Measurements from ENCODE around the gene MINAR1. TPM values are rescaled to one million over a fixed set of nuclear protein-coding genes. Genes with fewer than 3 reads are reported as not detected.

The MINAR1 gene
- polyA plus RNA-seq, 1 donor from 2014 or later = 0.08 TPM

DNA sequence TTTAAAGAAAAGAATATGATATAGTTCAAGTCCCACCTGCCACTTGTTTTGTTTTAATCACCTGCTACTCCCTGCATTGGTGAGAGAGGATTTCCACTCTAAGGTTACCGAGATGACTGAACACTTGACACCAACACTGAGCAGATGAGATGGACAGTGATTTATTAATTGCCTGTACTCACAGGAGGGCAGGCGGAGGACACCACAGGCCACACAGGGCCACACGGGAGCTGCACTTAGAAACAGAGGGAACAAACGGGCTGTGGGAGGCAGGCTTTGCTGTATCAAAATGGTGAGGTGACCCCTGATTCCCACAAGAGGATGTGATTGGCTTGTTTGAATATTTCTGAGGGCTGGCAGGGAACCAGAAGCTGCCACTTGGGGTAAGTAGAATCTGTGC is 10.8 kb downstream of the MINAR1 start:
- no peak overlapping the region for H3K4me3 Mint-ChIP-seq

DNA sequence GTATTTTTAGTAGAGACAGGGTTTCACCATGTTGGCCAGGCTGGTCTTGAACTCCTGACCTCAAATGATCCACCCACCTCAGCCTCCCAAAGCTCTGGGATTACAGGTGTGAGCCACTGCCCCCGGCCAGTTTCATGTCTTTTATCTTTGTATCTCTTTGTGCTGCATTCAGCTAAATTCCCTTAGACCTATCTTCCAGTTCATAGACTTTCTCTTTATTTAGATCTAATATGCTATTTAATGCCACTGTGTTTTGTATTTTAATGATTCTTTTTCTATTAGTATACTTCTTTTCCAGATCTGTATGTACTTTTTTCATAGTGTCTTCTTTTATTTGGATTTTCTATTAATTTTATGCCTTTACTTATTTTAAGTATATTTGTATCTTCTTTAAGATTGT is 14.9 kb downstream of the MINAR1 start:
- H3K27ac Mint-ChIP-seq = no peak overlapping the region

More for the DNA sequence above, 10.8 kb downstream of the MINAR1 start:
- Mint-ChIP-seq H3K27me3 (peaks cover 1% of the 10 kb centered on the region), H3K27ac (no peak overlapping the region), H3K9me3 (peaks cover 0 to 9% (median 2%) of the 10 kb centered on the region in 3 donors), H3K36me3 (no peaks in the 10 kb centered on the region), H3K4me1 (no peaks in the 10 kb centered on the region)

DNA sequence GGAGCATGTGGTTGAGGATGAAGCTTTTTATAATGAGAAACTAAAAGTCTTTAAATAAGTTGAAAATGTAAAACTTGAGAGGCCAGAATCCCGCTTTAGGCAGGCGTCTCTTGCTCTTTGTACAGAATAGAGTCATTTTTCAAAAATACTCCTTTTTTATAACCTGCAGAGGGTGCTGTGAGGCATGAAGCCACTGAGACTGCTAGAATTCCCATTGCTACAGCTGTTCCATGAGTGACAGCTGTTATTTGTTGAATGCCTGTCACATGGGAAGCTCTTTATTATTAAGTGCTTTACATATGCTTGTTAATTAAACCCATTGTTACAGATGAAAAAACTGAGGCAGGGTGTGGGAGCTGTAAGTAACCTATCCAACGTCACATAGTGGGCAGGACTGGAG is 18.5 kb downstream of the MINAR1 start:
- H3K4me1 Mint-ChIP-seq = no peaks in the 10 kb centered on the region
- no peak overlapping the region for H3K4me3 Mint-ChIP-seq
- no peak overlapping the region for H3K27ac Mint-ChIP-seq
- peaks cover 1 to 9% (median 2%) of the 10 kb centered on the region in 3 donors for H3K9me3 Mint-ChIP-seq
- H3K36me3 Mint-ChIP-seq = no peaks in the 10 kb centered on the region
- peaks cover 4% of the 10 kb centered on the region for H3K27me3 Mint-ChIP-seq

More for the DNA sequence above, 14.9 kb downstream of the MINAR1 start:
- Mint-ChIP-seq H3K4me1 (no peaks in the 10 kb centered on the region), H3K27me3 (peaks cover 4% of the 10 kb centered on the region), H3K36me3 (no peaks in the 10 kb centered on the region), H3K9me3 (peaks cover 0 to 9% (median 4%) of the 10 kb centered on the region in 3 donors), H3K4me3 (no peak overlapping the region)

DNA sequence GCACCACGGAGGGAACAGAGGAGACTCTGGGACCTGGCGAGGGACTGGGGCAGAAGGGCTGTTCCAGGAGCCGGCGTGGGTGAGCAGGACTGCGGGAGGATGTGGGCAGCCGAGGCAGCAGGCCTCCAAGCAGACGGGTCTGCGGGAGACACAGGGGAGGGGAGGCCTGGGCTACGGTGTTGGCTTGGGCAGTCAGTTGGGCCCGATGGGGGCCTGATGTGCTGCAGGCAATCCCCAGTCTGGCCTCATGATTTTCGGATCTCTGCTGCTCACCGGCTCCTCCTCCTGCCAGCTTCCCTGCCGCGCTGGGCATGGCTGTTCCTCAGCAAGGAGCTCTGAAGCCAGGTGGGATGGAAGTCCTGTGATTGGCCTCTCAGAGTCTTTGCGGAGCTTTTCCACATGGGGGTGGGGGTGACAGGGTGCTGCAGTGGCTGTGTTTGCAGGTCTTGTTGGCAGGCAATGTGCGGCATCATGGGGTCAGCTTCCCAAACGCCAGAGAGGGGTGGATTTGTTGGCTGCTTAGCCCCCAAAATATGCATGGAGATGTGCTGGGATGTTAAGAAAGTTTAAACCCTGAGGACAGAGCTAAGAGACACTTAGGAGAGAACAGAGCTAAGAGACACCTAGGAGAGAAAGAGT is 19.3 kb downstream of the MINAR1 start:
- Mint-ChIP-seq H3K36me3 (no peaks in the 10 kb centered on the region), H3K27ac (no peak overlapping the region), H3K4me1 (no peaks in the 10 kb centered on the region), H3K9me3 (peaks cover 1 to 3% (median 2%) of the 10 kb centered on the region in 3 donors), H3K4me3 (no peak overlapping the region), H3K27me3 (peaks cover 4% of the 10 kb centered on the region)

DNA sequence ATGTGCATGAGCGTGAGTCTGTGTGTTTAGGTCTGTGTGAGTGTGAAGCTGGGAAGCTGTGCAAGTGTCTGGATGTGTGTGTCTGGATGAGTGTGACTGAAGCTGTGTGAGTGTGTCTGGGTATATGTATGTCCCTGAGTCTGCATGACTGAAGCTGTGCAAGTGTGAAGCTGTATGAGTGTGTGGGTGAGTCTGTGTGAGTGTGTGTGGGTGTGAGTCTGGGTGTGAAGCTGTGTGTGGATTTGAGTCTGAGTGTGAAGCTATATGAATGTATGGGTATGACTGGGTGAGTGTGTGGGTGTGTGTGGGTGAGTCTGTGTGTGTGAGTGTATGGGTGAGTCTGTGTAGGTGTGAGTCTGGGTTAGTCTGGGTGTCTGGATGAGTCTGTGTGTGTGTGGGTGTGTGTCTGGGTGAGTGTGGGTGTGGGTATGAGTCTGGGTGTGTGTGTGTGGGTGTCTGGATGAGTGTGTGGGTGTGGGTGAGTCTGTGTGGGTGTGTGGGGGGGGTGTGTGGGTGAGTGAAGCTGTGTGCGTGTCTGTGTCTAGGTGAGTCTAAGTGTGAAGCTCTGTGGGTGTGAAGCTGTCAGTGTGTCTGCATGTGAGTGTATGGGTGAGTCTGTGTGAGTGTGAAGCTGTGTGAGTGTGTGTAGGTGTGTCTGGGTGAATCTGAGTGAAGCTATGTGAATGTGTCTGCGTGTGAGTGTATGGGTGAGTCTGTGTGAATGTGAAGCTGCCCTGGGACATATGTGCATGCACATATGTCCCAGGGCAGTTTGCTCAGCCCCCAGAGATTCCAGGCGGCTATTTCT is 20.3 kb downstream of the MINAR1 start:
- peaks cover 4% of the 10 kb centered on the region for H3K27me3 Mint-ChIP-seq
- no peak overlapping the region for H3K27ac Mint-ChIP-seq
- H3K9me3 Mint-ChIP-seq = peaks cover 0 to 2% (median 1%) of the 10 kb centered on the region in 3 donors
- H3K4me3 Mint-ChIP-seq = no peak overlapping the region
- no peaks in the 10 kb centered on the region for H3K4me1 Mint-ChIP-seq
- no peaks in the 10 kb centered on the region for H3K36me3 Mint-ChIP-seq

DNA sequence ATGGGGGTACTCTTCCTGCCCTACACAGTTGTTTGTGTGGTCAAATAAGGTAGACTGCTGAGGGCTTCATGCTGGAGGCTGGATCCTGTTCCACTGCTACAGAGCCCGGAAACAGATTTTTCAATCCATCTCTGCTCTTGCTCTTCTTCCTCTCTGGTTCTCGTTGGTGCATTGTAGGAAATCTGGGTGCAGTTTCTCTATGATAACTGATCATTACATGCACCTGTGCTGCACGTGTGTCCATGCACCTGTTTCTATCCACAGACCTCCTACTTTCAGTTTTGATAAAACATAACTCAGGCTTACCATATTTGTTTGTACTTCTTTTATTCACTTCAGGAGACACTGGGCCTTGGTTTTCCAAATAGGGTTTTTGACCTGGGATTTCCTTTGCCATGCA is 21.3 kb downstream of the MINAR1 start:
- Mint-ChIP-seq H3K9me3 (peaks cover 0 to 2% (median 1%) of the 10 kb centered on the region in 3 donors), H3K4me3 (no peak overlapping the region), H3K27me3 (peaks cover 2% of the 10 kb centered on the region), H3K4me1 (no peaks in the 10 kb centered on the region), H3K27ac (no peak overlapping the region), H3K36me3 (no peaks in the 10 kb centered on the region)

DNA sequence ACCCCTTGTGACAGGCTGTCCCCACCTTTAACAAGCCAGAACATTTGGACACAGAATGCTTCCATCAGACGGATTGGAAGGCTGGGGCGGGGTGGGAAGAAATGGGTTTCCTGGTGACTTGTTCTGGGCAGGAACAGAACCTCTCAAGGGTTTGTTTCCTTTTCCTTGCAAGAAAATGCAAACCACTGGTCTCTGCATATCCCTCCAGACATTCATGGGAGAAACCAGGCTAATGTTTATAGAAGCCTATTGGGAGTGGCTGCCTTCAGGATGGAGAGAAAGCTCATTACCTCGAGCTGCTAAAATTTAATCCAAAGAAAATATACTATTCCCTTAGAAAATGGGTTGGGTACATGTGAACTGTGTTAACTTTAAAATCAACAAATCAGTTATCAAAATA is 21.9 kb downstream of the MINAR1 start:
- no peak overlapping the region for H3K27ac Mint-ChIP-seq
- peaks cover 0 to 2% (median 1%) of the 10 kb centered on the region in 3 donors for H3K9me3 Mint-ChIP-seq
- H3K36me3 Mint-ChIP-seq = no peaks in the 10 kb centered on the region
- no peaks in the 10 kb centered on the region for H3K4me1 Mint-ChIP-seq
- H3K4me3 Mint-ChIP-seq = no peak overlapping the region
- peaks cover 2% of the 10 kb centered on the region for H3K27me3 Mint-ChIP-seq

DNA sequence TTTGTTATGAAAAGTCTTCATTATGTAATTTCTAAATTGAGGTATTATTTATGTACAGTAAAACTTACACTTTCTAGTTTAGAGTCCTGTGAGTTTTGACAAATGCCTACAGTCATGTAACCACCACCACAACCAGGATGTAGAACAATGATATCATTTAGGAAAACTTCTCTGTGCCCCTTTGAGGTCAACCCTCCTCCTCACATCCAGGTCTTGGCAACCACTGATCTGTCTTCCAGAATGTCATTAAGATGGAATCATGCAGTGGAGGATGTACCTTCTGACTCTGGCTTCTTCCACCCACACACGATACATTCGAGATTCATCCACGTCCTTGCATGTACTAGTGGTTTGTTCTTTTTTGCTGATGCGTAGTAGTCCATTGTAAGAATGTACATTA is 23.2 kb downstream of the MINAR1 start:
- Mint-ChIP-seq H3K36me3 (peaks cover 1% of the 10 kb centered on the region), H3K4me1 (no peaks in the 10 kb centered on the region), H3K4me3 (no peak overlapping the region), H3K27me3 (peaks cover 2% of the 10 kb centered on the region), H3K9me3 (peaks cover 0 to 1% (median 0%) of the 10 kb centered on the region in 3 donors), H3K27ac (no peak overlapping the region)

DNA sequence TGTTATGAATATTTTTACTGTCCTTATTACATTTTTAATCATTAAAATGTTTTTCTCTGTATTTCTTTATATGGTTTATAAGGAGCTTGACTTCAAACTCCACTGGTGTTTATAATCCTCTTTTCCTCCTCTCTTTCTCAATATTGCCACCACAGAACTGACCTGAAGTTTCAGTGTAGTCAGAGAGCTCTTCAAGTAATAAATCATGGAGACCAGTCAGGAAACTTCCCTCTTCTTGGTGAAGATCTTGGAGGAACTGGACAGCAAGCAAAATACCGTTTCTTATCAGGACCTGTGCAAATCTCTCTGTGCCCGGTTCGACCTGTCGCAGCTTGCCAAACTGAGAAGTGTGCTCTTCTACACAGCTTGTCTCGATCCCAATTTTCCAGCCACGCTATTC is 23.8 kb downstream of the MINAR1 start:
- Mint-ChIP-seq H3K9me3 (peaks cover 0 to 1% (median 0%) of the 10 kb centered on the region in 3 donors), H3K4me1 (no peaks in the 10 kb centered on the region), H3K4me3 (no peak overlapping the region), H3K27ac (no peak overlapping the region), H3K36me3 (peaks cover 1% of the 10 kb centered on the region), H3K27me3 (peaks cover 4% of the 10 kb centered on the region)

DNA sequence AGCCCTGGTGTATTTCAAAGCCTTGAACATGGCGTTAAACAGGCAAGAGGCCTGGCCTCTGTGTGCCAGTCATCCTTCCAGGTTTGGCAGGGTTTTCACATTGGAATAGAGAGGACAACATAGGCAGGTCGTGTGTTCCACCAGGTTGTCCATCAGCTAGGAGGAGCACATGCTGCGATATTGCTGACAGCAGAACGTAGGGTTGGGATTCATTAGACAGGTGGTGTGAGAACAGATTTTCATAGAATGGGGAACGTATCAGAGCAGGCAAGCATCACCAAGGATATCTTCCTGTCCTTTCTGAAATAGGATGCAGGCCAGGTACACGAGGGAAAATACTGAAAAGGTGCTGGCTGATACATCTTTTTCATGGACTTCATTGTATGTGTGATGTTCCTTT is 26.4 kb downstream of the MINAR1 start:
- peaks cover 0 to 1% (median 0%) of the 10 kb centered on the region in 3 donors for H3K9me3 Mint-ChIP-seq
- peaks cover 1% of the 10 kb centered on the region for H3K36me3 Mint-ChIP-seq
- H3K27ac Mint-ChIP-seq = no peak overlapping the region
- no peaks in the 10 kb centered on the region for H3K4me1 Mint-ChIP-seq
- H3K27me3 Mint-ChIP-seq = peaks cover 4% of the 10 kb centered on the region
- no peak overlapping the region for H3K4me3 Mint-ChIP-seq

DNA sequence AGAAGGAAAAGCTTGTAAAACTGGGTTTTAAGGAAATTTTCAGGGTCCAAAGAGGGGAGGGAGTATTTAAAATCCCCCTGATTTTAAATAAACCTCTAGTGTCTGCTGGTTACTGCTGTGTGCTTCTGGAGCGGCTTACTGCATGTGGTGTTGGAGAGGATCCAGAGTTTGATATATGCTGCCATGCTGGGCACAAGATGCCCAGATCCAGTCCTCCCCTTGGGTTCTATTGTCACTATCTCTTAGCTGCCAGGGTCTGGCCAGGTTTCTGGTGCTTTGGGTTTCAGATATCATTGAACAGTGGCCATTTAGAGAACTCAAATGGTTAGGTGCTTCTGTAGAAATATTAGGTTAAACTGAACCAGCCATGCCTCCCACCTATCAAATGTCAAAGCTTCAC is 27.5 kb downstream of the MINAR1 start:
- Mint-ChIP-seq H3K9me3 (peaks cover 0 to 1% (median 0%) of the 10 kb centered on the region in 3 donors), H3K4me3 (no peak overlapping the region), H3K4me1 (no peaks in the 10 kb centered on the region), H3K27ac (no peak overlapping the region), H3K36me3 (peaks cover 1% of the 10 kb centered on the region), H3K27me3 (peaks cover 4% of the 10 kb centered on the region)

DNA sequence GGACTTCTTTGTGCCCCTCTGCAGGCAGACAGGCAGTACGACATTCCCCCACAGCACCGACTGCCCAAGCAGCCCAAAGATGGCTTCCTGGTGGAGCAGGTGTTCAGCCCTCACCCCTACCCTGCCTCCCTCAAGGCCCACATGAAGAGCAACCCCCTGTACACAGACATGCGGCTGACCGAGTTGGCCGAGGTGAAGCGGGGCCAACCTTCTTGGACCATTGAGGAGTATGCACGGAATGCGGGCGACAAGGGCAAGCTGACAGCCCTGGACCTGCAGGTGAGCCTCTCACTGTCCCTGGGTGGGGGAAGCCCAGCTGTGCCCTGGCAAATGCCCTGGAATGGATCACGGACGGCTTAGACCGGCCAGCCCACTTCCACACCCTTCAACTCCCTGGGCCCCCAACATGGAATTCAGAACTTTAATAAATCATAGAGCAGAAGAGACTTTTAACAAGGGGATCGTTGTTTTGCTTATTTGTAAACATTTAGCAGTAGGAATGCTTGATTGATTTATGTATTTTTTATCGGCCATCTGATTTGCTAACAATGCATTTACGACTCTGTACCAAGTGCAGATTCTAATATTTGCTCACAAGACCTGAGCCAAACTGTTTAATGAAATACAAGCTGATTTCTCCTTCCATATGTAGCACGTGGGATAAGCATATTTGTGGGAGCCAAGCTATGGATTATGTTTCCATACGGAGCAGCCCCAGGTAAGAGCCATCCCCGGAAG is 31.1 kb downstream of the MINAR1 start:
- Mint-ChIP-seq H3K4me3 (no peak overlapping the region), H3K36me3 (peaks cover 1% of the 10 kb centered on the region), H3K9me3 (no peaks in the 10 kb centered on the region)

DNA sequence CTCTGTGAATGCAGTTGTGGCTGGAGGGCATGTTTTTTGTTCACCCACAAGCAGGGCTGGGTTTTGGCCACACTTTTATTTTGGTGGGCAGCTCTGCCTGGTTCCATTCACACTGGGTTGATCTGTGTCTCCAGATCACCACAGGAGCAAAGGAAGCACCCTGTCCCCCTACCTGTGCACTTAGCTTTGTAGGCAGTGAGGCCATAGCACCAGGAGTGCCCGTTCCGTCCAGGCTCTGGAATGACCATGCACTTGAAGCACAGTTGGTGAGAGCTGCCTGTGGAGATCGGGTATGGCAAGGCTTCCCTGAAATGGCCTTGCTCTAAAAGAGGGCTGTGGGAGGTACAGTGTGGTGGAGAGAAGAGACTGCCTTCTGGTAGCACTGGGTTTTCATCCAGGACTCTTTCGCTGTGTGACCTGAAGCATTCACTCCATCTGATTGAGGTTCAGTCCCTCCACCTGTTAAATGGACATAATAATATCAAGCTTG is 31.7 kb downstream of the MINAR1 start:
- no peaks in the 10 kb centered on the region for H3K4me1 Mint-ChIP-seq
- no peak overlapping the region for H3K4me3 Mint-ChIP-seq
- no peak overlapping the region for H3K27ac Mint-ChIP-seq
- peaks cover 1% of the 10 kb centered on the region for H3K36me3 Mint-ChIP-seq
- H3K9me3 Mint-ChIP-seq = no peaks in the 10 kb centered on the region
- peaks cover 4% of the 10 kb centered on the region for H3K27me3 Mint-ChIP-seq

More for the DNA sequence above, 31.1 kb downstream of the MINAR1 start:
- peaks cover 4% of the 10 kb centered on the region for H3K27me3 Mint-ChIP-seq
- no peaks in the 10 kb centered on the region for H3K4me1 Mint-ChIP-seq
- no peak overlapping the region for H3K27ac Mint-ChIP-seq

DNA sequence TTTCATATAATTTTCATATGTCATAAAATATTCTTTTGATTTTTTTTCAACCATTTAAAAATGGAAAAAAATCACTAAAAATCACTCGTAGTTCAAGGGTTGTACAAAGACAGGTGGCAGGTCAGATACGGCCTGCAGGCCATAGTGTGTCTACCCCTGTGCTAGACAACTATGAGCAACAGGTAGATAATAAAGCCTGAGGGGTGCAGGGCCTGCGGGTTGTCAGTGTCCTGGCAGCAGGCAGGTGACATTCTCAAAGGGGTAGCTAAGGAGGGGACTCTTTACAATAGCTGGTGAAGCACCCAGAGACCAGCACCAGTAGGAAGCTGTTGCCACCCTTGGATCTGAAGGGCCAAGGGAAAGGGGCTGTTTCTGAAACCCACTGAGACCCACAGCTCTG is 34.4 kb downstream of the MINAR1 start:
- H3K4me3 Mint-ChIP-seq = no peak overlapping the region
- H3K27me3 Mint-ChIP-seq = no peaks in the 10 kb centered on the region
- H3K36me3 Mint-ChIP-seq = no peaks in the 10 kb centered on the region
- H3K4me1 Mint-ChIP-seq = no peaks in the 10 kb centered on the region
- no peaks in the 10 kb centered on the region for H3K9me3 Mint-ChIP-seq
- no peak overlapping the region for H3K27ac Mint-ChIP-seq
